Prostate gland (tissue), 2 donors: ENCODE results near the gene GPATCH4.

Experiments
- POLR2AphosphoS5 ChIP-seq: sonication (generic); formaldehyde crosslinking; IDR thresholded peaks from one replicate; pipeline ENCODE4 v1.6.1; 2017; ENCODE audit warnings: antibody characterized with exemption
- TF ChIP-seq, protein P1 (sequence below), 4 experiments: fragments of 200-600 bp in 2 of 4; fragments of 450-650 bp in 2 of 4; sonication (generic) in 2 of 4; IDR thresholded peaks; 1 replicate in 3 of 4; 2 replicates in 1 of 4; pipeline ENCODE4 v1.5.1; 2016 to 2019; ENCODE audit warnings: antibody characterized with exemption in 4 of 4, mild to moderate bottlenecking in 2 of 4, moderate library complexity in 2 of 4

- TF ChIP-seq, protein P1, sequence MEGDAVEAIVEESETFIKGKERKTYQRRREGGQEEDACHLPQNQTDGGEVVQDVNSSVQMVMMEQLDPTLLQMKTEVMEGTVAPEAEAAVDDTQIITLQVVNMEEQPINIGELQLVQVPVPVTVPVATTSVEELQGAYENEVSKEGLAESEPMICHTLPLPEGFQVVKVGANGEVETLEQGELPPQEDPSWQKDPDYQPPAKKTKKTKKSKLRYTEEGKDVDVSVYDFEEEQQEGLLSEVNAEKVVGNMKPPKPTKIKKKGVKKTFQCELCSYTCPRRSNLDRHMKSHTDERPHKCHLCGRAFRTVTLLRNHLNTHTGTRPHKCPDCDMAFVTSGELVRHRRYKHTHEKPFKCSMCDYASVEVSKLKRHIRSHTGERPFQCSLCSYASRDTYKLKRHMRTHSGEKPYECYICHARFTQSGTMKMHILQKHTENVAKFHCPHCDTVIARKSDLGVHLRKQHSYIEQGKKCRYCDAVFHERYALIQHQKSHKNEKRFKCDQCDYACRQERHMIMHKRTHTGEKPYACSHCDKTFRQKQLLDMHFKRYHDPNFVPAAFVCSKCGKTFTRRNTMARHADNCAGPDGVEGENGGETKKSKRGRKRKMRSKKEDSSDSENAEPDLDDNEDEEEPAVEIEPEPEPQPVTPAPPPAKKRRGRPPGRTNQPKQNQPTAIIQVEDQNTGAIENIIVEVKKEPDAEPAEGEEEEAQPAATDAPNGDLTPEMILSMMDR (IDR thresholded peaks at IDR 0.05), result peak; percentile 38 to 60 (median 43)
- TF ChIP-seq POLR2AphosphoS5, result no peak
Measured at GRCh38 chr1:156627313-156627880, 26.1 kb upstream of the GPATCH4 start.
